HepG2 (cell line): ENCODE results near the gene ING1. TPM values are rescaled to one million over a fixed set of nuclear protein-coding genes. Genes with fewer than 3 reads are reported as not detected.

Experiments
- ATAC-seq: fragments of 200-7000 bp; cut with Tn5 transposase; 3 replicates; pipeline ENCODE4 v1.9.1; 2020; ENCODE audit warnings: mild to moderate bottlenecking, moderate library complexity
- BruUV-seq: library from RNA; stranded (reverse); fragments of 400-500 nt; replicated peaks from 2 replicates; lab custom pipeline; 2021; lab: Mats Ljungman, UMichigan
- CTCF ChIA-PET: fragments of 300-600 bp; formaldehyde crosslinking; extraction: SDS; loops from one replicate; lab custom pipeline; 2021; ENCODE audit warnings: low total read pairs, inconsistent platforms, low intra/inter-chr PET ratio; lab: Yijun Ruan, JAX
- POLR2A ChIA-PET: fragments of 350-600 bp; sonication (Branson Sonifier 250); formaldehyde crosslinking; loops from one replicate; lab custom pipeline; 2020; ENCODE audit warnings: antibody characterized with exemption, inconsistent platforms; lab: Yijun Ruan, JAX
- DNase-seq: peaks from one replicate; pipeline ENCODE4 v3.0.0-alpha.2; 2015; ENCODE audit warnings: low spot score
- FAIRE-seq: peaks from 3 replicates; lab custom pipeline; 2011; peaks lifted over from hg19 to GRCh38; lab: Jason Lieb, UNC
- H2AFZ ChIP-seq: one replicate; pipeline ENCODE4 v1.6.1; 2011; ENCODE audit warnings: low read length, inconsistent platforms
- H3K27ac ChIP-seq: fragments of 300-600 bp; 3 replicates; pipeline ENCODE4 v1.8.0; 2011; ENCODE audit warnings: mixed run types, mild to moderate bottlenecking, mixed read lengths, low read length, inconsistent platforms; ENCODE audit not compliant: insufficient read depth; ENCODE audit errors: extremely low read length
- H3K27me3 ChIP-seq, 2 experiments: fragments of 200-600 bp in 1 of 2; 2 replicates in 1 of 2; 3 replicates in 1 of 2; pipeline versions ENCODE4 v1.6.0 to v1.8.0; 2011; ENCODE audit warnings: low read length in 2 of 2, mild to moderate bottlenecking in 2 of 2, moderate library complexity in 2 of 2, inconsistent platforms in 1 of 2; ENCODE audit not compliant: insufficient read depth in 2 of 2, control insufficient read depth in 1 of 2
- H3K36me3 ChIP-seq, 2 experiments: fragments of 200-600 bp in 1 of 2; replicated peaks in 1 of 2; 2 replicates in 1 of 2; 3 replicates in 1 of 2; pipeline versions ENCODE4 v1.5.1 to v1.8.0; 2011; ENCODE audit warnings: low read length in 2 of 2, inconsistent platforms in 1 of 2; ENCODE audit not compliant: insufficient read depth in 2 of 2, control insufficient read depth in 1 of 2
- H3K4me1 ChIP-seq: 2 replicates; pipeline ENCODE4 v1.5.1; 2012; ENCODE audit warnings: low read length, inconsistent platforms; ENCODE audit not compliant: insufficient read depth
- H3K4me2 ChIP-seq: 2 replicates; pipeline ENCODE4 v1.6.0; 2011; ENCODE audit warnings: low read depth, low read length, inconsistent platforms
- H3K4me3 ChIP-seq, 3 experiments: fragments of 200-600 bp in 1 of 3; sonication (generic), shearing (Covaris generic) in 1 of 3; replicated peaks in 1 of 3; 2 replicates each; pipeline ENCODE4 v1.5.1; 2011 to 2016; ENCODE audit warnings: low read length in 3 of 3, inconsistent platforms in 2 of 3, low read depth in 2 of 3, mild to moderate bottlenecking in 2 of 3, control low read depth in 1 of 3, mixed read lengths in 1 of 3; ENCODE audit not compliant: insufficient read depth in 1 of 3
- H3K79me2 ChIP-seq: one replicate; pipeline ENCODE4 v1.6.1; 2011; ENCODE audit warnings: low read length, inconsistent platforms; ENCODE audit not compliant: insufficient read depth
- H3K9ac ChIP-seq: 2 replicates; pipeline ENCODE4 v1.6.0; 2011; ENCODE audit warnings: mild to moderate bottlenecking, low read depth, low read length, inconsistent platforms; ENCODE audit not compliant: insufficient read depth
- H3K9me3 ChIP-seq: 2 replicates; pipeline ENCODE4 v1.5.1; 2012; ENCODE audit warnings: mild to moderate bottlenecking, low read length
- H4K20me1 ChIP-seq: 2 replicates; pipeline ENCODE4 v1.6.0; 2011; ENCODE audit warnings: inconsistent platforms, mild to moderate bottlenecking, low read length, moderate library complexity; ENCODE audit not compliant: insufficient read depth
- ATM ChIP-seq: fragments of 450-650 bp; IDR thresholded peaks from 2 replicates; pipeline ENCODE4 v1.7.1; 2017; ENCODE audit warnings: mild to moderate bottlenecking, borderline replicate concordance
- IRX3 ChIP-seq: sonication (generic); formaldehyde crosslinking; IDR thresholded peaks from 2 replicates; pipeline ENCODE4 v1.8.1; 2023; ENCODE audit warnings: mild to moderate bottlenecking, low read depth, missing genetic modification reagents, borderline replicate concordance
- MTF1 ChIP-seq: sonication (generic); formaldehyde crosslinking; IDR thresholded peaks from 2 replicates; pipeline ENCODE4 v1.5.0; 2020; ENCODE audit warnings: missing genetic modification reagents
- ZBTB46 ChIP-seq: sonication (generic); formaldehyde crosslinking; IDR thresholded peaks from 2 replicates; pipeline ENCODE4 v1.4.0; 2020; ENCODE audit warnings: mild to moderate bottlenecking, missing genetic modification reagents, borderline replicate concordance
- ZNF30 ChIP-seq: sonication (generic); formaldehyde crosslinking; IDR thresholded peaks from 2 replicates; pipeline ENCODE4 v1.5.0; 2020; ENCODE audit warnings: mild to moderate bottlenecking, missing genetic modification reagents
- ZNF383 ChIP-seq: sonication (generic); formaldehyde crosslinking; IDR thresholded peaks from 2 replicates; pipeline ENCODE4 v1.4.0; 2020; ENCODE audit warnings: missing genetic modification reagents, mild to moderate bottlenecking, borderline replicate concordance
- ZSCAN20 ChIP-seq: sonication (generic); formaldehyde crosslinking; IDR thresholded peaks from 2 replicates; pipeline ENCODE4 v1.4.0; 2020; ENCODE audit warnings: missing genetic modification reagents, mild to moderate bottlenecking, borderline replicate concordance
- in situ Hi-C: cut with HindIII; loops from 2 replicates; pipeline ENCODE4 v1.10.0; 2017; ENCODE audit warnings: low pct_unique_long_range_greater_than_20kb; ENCODE audit not compliant: extremely low pct_ligation_motif_present
- intact Hi-C: fragments of 100-400 bp; cut with micrococcal nuclease; formaldehyde crosslinking; loops from one replicate; pipeline ENCODE4 v1.10.0; 2022; ENCODE audit not compliant: unreplicated experiment
- polyA plus RNA-seq, 8 experiments: library from polyadenylated mRNA; depleted of rRNA in 3 of 8; stranded (reverse) in 7 of 8; unstranded in 1 of 8; fragments of >200 nt; fragmentation: Illumina TruSeq in 4 of 8; extraction: Trizol in 4 of 8; gene quantifications; 2 replicates each; pipeline versions ENCODE4 v1.2.1 to v1.2.3, GENCODE V29; 2011 to 2016; ENCODE audit warnings: low read depth in 4 of 8, missing spikeins in 1 of 8, mixed read lengths in 1 of 8; ENCODE audit not compliant: insufficient read depth in 1 of 8
- total RNA-seq, 5 experiments: library from RNA; depleted of rRNA; stranded (reverse); fragments of >200 nt; fragmentation: Illumina TruSeq; extraction: Trizol; gene quantifications; 2 replicates each; pipeline ENCODE4 v1.2.3, GENCODE V29; 2016; ENCODE audit warnings: low read depth in 1 of 5
- TF ChIP-seq, protein P1 (sequence below): sonication (generic); formaldehyde crosslinking; IDR thresholded peaks from 2 replicates; pipeline ENCODE4 v1.4.0; 2020; ENCODE audit warnings: missing genetic modification reagents
- TF ChIP-seq, protein P2 (sequence below): sonication (generic); formaldehyde crosslinking; IDR thresholded peaks from 2 replicates; pipeline ENCODE4 v1.9.0; 2021; ENCODE audit warnings: missing genetic modification reagents, borderline replicate concordance

ING1 gene
- total and polyA plus RNA-seq, 2 of the 13 experiments (the other 11 are each of a cell fraction or from before 2014, with no cell fraction given), result 8.1 to 16.1 TPM

DNA sequence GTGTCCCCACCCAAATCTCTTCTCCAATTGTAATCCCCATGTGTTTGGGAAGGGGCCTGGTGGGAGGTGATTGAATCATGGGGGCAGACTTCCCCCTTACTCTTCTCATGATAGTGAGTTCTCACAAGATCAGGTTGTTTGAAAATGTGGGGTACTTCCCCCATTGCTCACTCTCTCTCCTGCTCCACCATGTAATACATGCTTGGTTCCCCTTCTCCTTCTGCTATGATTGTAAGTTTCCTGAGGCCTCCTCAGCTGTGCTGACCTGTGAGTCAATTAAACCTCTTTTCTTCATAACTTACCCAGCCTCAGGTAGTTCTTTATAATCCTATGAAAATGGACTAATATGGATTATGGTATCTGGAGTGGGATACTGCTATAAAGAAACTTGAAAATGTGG, 24.1 kb downstream of the ING1 start:
- ATAC-seq (no peak), FAIRE-seq (no peak), DNase-seq (no peak)
- intact Hi-C loops, result no loop called here
- H3K27ac ChIP-seq, result no peak overlapping the region
- H3K36me3 ChIP-seq, result no peaks in the 10 kb centered on the region
- H3K9me3 ChIP-seq, result peaks cover 13% of the 10 kb centered on the region
- no peak overlapping the region for H3K4me2 ChIP-seq
- H3K27me3 ChIP-seq, result no peaks in the 10 kb centered on the region
- no peak overlapping the region for H3K4me3 ChIP-seq
- H2AFZ ChIP-seq, result no peak overlapping the region
- TF ChIP-seq ZNF30 (CRISPR knock-in tag) (no peak), ATM (no peak), ZBTB46 (CRISPR knock-in tag) (no peak), MTF1 (CRISPR knock-in tag) (no peak), ZNF383 (CRISPR knock-in tag) (no peak), IRX3 (CRISPR knock-in tag) (no peak), ZSCAN20 (CRISPR knock-in tag) (no peak)
- TF ChIP-seq, protein P1, sequence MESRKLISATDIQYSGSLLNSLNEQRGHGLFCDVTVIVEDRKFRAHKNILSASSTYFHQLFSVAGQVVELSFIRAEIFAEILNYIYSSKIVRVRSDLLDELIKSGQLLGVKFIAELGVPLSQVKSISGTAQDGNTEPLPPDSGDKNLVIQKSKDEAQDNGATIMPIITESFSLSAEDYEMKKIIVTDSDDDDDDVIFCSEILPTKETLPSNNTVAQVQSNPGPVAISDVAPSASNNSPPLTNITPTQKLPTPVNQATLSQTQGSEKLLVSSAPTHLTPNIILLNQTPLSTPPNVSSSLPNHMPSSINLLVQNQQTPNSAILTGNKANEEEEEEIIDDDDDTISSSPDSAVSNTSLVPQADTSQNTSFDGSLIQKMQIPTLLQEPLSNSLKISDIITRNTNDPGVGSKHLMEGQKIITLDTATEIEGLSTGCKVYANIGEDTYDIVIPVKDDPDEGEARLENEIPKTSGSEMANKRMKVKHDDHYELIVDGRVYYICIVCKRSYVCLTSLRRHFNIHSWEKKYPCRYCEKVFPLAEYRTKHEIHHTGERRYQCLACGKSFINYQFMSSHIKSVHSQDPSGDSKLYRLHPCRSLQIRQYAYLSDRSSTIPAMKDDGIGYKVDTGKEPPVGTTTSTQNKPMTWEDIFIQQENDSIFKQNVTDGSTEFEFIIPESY (CRISPR knock-in tag), result no peak
- TF ChIP-seq, protein P2, sequence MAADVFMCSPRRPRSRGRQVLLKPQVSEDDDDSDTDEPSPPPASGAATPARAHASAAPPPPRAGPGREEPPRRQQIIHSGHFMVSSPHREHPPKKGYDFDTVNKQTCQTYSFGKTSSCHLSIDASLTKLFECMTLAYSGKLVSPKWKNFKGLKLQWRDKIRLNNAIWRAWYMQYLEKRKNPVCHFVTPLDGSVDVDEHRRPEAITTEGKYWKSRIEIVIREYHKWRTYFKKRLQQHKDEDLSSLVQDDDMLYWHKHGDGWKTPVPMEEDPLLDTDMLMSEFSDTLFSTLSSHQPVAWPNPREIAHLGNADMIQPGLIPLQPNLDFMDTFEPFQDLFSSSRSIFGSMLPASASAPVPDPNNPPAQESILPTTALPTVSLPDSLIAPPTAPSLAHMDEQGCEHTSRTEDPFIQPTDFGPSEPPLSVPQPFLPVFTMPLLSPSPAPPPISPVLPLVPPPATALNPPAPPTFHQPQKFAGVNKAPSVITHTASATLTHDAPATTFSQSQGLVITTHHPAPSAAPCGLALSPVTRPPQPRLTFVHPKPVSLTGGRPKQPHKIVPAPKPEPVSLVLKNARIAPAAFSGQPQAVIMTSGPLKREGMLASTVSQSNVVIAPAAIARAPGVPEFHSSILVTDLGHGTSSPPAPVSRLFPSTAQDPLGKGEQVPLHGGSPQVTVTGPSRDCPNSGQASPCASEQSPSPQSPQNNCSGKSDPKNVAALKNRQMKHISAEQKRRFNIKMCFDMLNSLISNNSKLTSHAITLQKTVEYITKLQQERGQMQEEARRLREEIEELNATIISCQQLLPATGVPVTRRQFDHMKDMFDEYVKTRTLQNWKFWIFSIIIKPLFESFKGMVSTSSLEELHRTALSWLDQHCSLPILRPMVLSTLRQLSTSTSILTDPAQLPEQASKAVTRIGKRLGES, result no peak
- no peaks in the 10 kb centered on the region for H4K20me1 ChIP-seq
- POLR2A ChIA-PET, result no interaction called here
- H3K79me2 ChIP-seq, result no peaks in the 10 kb centered on the region
- no TSS peak for BruUV-seq
- no peak overlapping the region for H3K9ac ChIP-seq
- CTCF ChIA-PET, result no interaction called here
- in situ Hi-C loops, result no loop called here
- peaks cover 19% of the 10 kb centered on the region for H3K4me1 ChIP-seq
